Tibial nerve (tissue), 4 donors: ENCODE results near the gene CDKN1A. TPM values are rescaled to one million over a fixed set of nuclear protein-coding genes. Genes with fewer than 3 reads are reported as not detected.
A peak's percentile ranks its signal among the peaks of the same experiment; 100 is the strongest.

Experiments
- DNase-seq, 2 donors: peaks; one replicate each; pipeline ENCODE4 v3.0.0-alpha.2; 2019; ENCODE audit warnings: low spot score in 2 of 2
- H3K27ac ChIP-seq, 4 donors: fragments of 200-600 bp; sonication (generic) in 3 of 4; one replicate each; pipeline ENCODE4 v1.5.1; 2017 to 2019; ENCODE audit warnings: mild to moderate bottlenecking in 1 of 4
- H3K27me3 ChIP-seq, 2 donors: fragments of 200-600 bp; sonication (generic) in 1 of 2; one replicate each; pipeline versions ENCODE4 v1.5.1 to v1.6.0; 2017 to 2019
- H3K36me3 ChIP-seq, 3 donors: fragments of 200-600 bp; sonication (generic); one replicate each; pipeline ENCODE4 v1.5.1; 2018 to 2019
- H3K4me1 ChIP-seq, 4 donors: fragments of 200-600 bp; sonication (generic) in 3 of 4; one replicate each; pipeline ENCODE4 v1.5.1; 2017 to 2019
- H3K4me3 ChIP-seq, 4 donors: fragments of 200-600 bp; sonication (generic) in 3 of 4; one replicate each; pipeline ENCODE4 v1.5.1; 2017 to 2019; ENCODE audit warnings: mild to moderate bottlenecking in 1 of 4, moderate library complexity in 1 of 4
- H3K9me3 ChIP-seq, 4 donors: fragments of 200-600 bp; sonication (generic) in 3 of 4; one replicate each; pipeline ENCODE4 v1.5.1; 2017 to 2019
- CTCF ChIP-seq, 5 experiments: fragments of 200-600 bp in 3 of 5; fragments of 450-650 bp in 2 of 5; sonication (generic) in 3 of 5; IDR thresholded peaks; one replicate each; pipeline ENCODE4 v1.5.1; 2016 to 2019; ENCODE audit warnings: antibody characterized with exemption in 5 of 5, mild to moderate bottlenecking in 3 of 5, moderate library complexity in 2 of 5
- EP300 ChIP-seq, 2 donors: sonication (generic); formaldehyde crosslinking; IDR thresholded peaks; one replicate each; pipeline ENCODE4 v1.6.1; 2017; ENCODE audit warnings: antibody characterized with exemption in 2 of 2, mild to moderate bottlenecking in 1 of 2
- POLR2A ChIP-seq, 2 donors: fragments of 450-650 bp; IDR thresholded peaks; one replicate each; pipeline ENCODE4 v1.6.1; 2017; ENCODE audit warnings: antibody characterized with exemption in 2 of 2, mild to moderate bottlenecking in 2 of 2, moderate library complexity in 2 of 2
- WGBS, 2 donors: methylation state at CpG; one replicate each; pipeline ENCODE4 v1.1.5; 2018; 5-methylcytosine and 5-hydroxymethylcytosine counted together
- total RNA-seq, 4 donors: library from RNA; depleted of rRNA; stranded (reverse); fragments of >200 nt; gene quantifications; one replicate each; pipeline ENCODE4 v1.1.0, GENCODE V29; 2016

Gene CDKN1A
- total RNA-seq, 4 donors from 2014 or later: 112 to 142 (median 124) TPM

GRCh38 chr6:36683656-36684446 lies 5.3 kb downstream of the CDKN1A start:
- Histone ChIP-seq H3K36me3 (peaks cover 2 to 62% (median 24%) of the 10 kb centered on the region in 3 donors), H3K9me3 (no peaks in the 10 kb centered on the region), H3K27ac (peak overlapping the region in 1 of 4 donors; percentile 56), H3K4me3 (no peak overlapping the region), H3K27me3 (no peaks in the 10 kb centered on the region), H3K4me1 (peaks cover 0 to 32% (median 25%) of the 10 kb centered on the region in 4 donors)
- 92 to 93% methylated on average over 21 to 29 of the region's 29 CpGs for WGBS, 2 donors
- DNase-seq: no peak
- TF ChIP-seq CTCF (IDR thresholded peaks at IDR 0.05): no peak
- no peak for TF ChIP-seq EP300 (IDR thresholded peaks at IDR 0.05)
- no peak for TF ChIP-seq POLR2A (IDR thresholded peaks at IDR 0.05)

DNA sequence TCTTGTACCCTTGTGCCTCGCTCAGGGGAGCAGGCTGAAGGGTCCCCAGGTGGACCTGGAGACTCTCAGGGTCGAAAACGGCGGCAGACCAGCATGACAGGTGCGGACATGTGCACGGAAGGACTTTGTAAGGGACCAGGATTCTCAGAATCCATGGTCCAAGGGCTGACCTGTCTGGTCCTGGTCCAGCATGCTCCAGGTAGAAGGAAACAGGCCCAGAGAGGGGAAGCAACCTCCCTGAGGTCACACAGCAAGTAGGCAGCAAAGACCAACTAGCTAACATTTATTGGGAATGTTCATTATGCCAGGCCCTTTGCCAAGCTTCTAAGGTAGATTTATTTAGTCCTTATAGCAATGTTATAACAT lies 5.9 kb downstream of the CDKN1A start:
- no peak overlapping the region for H3K27ac ChIP-seq
- H3K4me3 ChIP-seq: no peak overlapping the region
- no peak for TF ChIP-seq CTCF (IDR thresholded peaks at IDR 0.05)
- no peak for TF ChIP-seq POLR2A (IDR thresholded peaks at IDR 0.05)
- TF ChIP-seq EP300 (IDR thresholded peaks at IDR 0.05): no peak

DNA sequence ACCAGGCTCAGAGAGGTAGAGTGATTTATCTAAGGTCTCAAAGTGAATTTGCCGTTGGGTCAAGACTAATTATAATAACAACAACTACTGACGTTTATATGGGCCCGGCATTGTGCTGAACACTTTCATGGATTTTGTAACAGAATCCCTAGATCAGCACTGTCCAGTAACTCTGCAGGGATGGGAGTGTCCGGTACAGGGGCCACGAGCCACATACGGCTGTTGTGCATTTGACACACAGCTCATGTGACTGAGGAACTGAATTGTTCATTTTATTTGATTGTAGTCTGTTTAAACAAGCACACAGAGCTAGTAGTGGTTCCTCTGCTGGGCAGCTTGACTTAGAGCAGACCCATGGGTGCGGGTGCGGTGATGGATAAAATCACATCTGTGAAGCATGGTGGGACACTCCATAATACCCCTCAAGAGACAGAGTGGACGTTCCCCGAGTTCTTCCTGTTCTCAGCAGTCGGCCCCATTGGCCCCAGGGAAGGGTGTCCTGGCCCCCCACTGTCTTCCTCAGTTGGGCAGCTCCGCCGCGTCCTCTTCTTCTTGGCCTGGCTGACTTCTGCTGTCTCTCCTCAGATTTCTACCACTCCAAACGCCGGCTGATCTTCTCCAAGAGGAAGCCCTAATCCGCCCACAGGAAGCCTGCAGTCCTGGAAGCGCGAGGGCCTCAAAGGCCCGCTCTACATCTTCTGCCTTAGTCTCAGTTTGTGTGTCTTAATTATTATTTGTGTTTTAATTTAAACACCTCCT lies 6.8 kb downstream of the CDKN1A start:
- peaks cover 2 to 62% (median 24%) of the 10 kb centered on the region in 3 donors for H3K36me3 ChIP-seq
- H3K27ac ChIP-seq: no peak overlapping the region
- no peak overlapping the region for H3K4me3 ChIP-seq
- H3K4me1 ChIP-seq: peaks cover 0 to 32% (median 25%) of the 10 kb centered on the region in 4 donors
- H3K27me3 ChIP-seq: no peaks in the 10 kb centered on the region
- DNase-seq: no peak
- no peak for TF ChIP-seq EP300 (IDR thresholded peaks at IDR 0.05)
- TF ChIP-seq POLR2A (IDR thresholded peaks at IDR 0.05): no peak
- no peak for TF ChIP-seq CTCF (IDR thresholded peaks at IDR 0.05)
- H3K9me3 ChIP-seq: no peaks in the 10 kb centered on the region
- 75 to 82% methylated on average over 20 of the region's 20 CpGs for WGBS, 2 donors

More for the DNA sequence above, 5.9 kb downstream of the CDKN1A start:
- 96% methylated on average over 6 of the region's 6 CpGs for WGBS, 2 donors
- DNase-seq: no peak
- Histone ChIP-seq H3K4me1 (peaks cover 0 to 32% (median 25%) of the 10 kb centered on the region in 4 donors), H3K36me3 (peaks cover 2 to 62% (median 24%) of the 10 kb centered on the region in 3 donors), H3K9me3 (no peaks in the 10 kb centered on the region), H3K27me3 (no peaks in the 10 kb centered on the region)

DNA sequence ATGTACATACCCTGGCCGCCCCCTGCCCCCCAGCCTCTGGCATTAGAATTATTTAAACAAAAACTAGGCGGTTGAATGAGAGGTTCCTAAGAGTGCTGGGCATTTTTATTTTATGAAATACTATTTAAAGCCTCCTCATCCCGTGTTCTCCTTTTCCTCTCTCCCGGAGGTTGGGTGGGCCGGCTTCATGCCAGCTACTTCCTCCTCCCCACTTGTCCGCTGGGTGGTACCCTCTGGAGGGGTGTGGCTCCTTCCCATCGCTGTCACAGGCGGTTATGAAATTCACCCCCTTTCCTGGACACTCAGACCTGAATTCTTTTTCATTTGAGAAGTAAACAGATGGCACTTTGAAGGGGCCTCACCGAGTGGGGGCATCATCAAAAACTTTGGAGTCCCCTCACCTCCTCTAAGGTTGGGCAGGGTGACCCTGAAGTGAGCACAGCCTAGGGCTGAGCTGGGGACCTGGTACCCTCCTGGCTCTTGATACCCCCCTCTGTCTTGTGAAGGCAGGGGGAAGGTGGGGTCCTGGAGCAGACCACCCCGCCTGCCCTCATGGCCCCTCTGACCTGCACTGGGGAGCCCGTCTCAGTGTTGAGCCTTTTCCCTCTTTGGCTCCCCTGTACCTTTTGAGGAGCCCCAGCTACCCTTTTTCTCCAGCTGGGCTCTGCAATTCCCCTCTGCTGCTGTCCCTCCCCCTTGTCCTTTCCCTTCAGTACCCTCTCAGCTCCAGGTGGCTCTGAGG lies 7.6 kb downstream of the CDKN1A start:
- DNase-seq: peak in 1 of 2 donors; percentile 43
- H3K4me1 ChIP-seq: peaks cover 0 to 26% (median 21%) of the 10 kb centered on the region in 4 donors
- peaks cover 2 to 62% (median 24%) of the 10 kb centered on the region in 3 donors for H3K36me3 ChIP-seq
- peak overlapping the region in 1 of 4 donors; percentile 4 for H3K27ac ChIP-seq
- no peak overlapping the region for H3K4me3 ChIP-seq
- 68 to 77% methylated on average over 11 of the region's 11 CpGs for WGBS, 2 donors
- H3K9me3 ChIP-seq: no peaks in the 10 kb centered on the region
- peak in 1 of 2 donors; percentile 40 for TF ChIP-seq EP300 (IDR thresholded peaks at IDR 0.05)
- no peak for TF ChIP-seq POLR2A (IDR thresholded peaks at IDR 0.05)
- TF ChIP-seq CTCF (IDR thresholded peaks at IDR 0.05): no peak
- H3K27me3 ChIP-seq: no peaks in the 10 kb centered on the region
